HK-2 (cell line): Measurements from ENCODE around the gene SOX13.

ENCODE experiments used
- DNase-seq: peaks from one replicate; pipeline ENCODE4 v3.0.0-alpha.2; 2018; ENCODE audit not compliant: unreplicated experiment

Gene SOX13

DNA sequence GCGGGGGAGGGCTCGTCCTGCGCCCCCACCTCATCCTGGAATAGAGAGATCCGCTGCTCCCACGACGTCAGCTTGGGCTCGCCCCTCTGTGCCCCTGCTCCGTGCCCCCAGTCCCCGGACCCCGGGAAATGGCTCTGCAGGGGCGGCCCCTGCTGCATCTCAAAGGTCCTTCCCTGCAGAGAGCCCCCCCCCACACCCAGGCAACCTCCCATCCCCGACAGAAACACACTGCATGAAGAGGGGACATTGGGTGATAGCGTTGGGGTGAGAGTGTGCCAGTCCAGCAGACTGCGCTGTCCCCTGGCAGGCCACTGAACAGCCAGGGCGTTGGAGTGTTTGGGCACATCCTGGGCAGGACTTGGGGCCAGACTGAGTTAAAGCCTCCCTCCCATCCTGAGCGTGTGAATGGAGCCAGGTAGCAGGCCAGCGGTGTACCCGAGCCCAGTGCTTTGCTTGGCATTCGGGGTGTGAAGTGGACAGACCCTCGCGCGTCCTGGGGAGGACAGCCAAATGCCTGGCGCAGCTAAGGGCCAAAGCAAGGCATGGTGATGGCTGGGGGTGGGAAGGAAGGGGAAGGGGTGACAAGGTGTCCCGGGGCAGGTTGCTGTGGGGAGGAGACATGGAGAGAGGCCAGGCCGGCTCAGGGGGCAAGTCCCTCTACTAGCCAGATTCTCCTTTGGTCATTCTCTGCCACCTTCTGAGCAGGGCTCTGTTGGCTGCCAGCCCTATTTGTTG, 79.6 kb downstream of the SOX13 start:
- no peak for DNase-seq

DNA sequence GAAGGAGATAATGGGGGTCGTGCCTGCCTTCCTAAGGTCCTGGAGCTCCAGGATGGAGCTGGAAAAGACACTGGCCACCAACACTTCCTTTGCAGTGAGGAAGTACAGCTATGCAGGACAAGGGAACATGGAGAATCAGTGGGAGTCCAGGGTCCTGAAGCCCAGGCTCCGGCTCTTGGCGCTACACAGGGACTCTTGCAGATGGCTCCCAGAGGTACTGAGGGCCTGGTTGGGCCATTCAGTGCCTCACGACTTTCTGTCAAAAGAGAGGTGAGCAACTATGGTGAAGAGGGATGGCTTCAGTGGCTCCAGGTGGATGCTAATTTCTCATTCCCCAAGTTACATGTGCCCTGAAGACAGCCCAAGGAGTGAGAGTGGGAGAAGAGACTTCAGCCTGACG, 80.8 kb downstream of the SOX13 start:
- DNase-seq = no peak

- no peak for DNase-seq
Observed at GRCh38 chr1:204154568-204155255, 81.8 kb downstream of the SOX13 start.

GRCh38 chr1:204155881-204156280, 83.0 kb downstream of the SOX13 start:
- no peak for DNase-seq

- DNase-seq = no peak
Observed at GRCh38 chr1:204157962-204158361, 85.0 kb downstream of the SOX13 start.

GRCh38 chr1:204161609-204162493, 88.9 kb downstream of the SOX13 start:
- DNase-seq = no peak

- DNase-seq = peak; percentile 94
Observed at GRCh38 chr1:204162494-204163074, 89.7 kb downstream of the SOX13 start.

DNA sequence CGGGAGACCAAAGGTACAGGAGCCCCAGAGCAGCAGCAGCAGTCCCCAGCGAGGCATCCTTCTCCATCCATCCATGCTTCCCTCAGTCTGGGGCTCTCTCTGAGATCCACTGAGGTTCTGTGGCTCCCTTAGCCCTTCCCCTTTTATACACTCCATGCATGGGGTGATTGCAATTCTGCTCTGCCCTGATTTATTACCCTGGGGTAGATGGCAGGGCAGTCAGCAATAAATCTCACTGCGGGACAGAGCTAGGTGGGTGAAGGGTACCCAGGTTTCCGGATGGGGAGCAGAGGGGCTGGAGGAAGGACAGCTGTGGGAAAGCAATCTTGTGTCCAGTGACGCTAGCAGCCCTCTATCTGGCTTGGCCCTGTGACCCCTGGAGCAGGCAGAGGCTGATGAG, 93.3 kb downstream of the SOX13 start, which contains the start of gene REN:
REN (minus strand) TSS at position 119 of the 400 bp plus-strand sequence; CDS start at position 75, 44 bp downstream.
- DNase-seq = no peak

DNA sequence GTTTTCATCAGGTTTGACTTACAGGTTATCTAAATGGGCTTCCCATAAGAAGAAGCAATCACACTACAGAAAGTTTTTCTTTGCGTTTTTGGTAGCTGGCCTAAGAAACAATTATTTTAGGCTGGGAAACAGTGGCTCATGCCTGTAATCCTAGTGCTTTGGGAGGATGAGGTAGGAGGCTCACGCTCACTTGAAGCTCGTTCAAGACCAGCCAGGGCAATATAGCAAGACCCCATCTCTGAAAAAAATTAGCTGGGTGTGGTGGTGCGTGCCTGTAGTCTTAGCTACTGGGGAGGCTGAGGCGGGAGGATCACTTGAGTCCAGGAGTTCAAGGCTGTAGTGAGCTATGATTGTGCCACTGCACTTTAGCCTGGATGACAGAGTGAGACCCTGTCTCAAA, 94.8 kb downstream of the SOX13 start:
- DNase-seq = no peak

- no peak for DNase-seq
Observed at GRCh38 chr1:204169858-204170257, 96.9 kb downstream of the SOX13 start.

DNA sequence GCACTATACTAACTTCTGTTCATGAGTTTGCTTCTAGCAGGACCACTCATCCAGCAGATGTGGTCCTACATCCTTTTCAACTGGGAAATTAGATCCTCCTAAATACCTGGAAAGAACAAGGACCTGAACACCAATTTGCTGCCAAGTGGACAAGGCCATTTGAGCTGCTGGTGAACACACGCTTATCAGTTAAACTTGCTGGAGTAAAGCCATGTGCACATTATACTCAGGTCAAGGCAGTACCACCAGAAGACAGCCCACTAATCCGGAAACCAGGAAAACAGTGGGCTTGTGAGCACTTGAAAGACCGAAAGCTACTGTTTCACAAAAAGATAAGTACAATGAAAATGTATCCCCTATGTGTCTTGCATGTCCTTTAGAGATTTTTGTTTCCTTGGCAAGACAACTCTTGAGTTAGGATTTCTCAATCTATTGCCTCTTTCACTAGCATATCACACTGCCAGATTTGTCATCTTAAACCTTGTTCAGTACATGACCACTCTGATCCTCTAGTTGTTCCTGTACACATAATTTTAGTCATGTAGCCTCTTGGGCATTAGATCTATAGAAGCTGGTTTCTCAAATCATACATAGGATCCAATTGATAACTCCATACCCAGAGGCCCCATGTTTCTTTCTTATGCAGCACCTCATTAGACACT, 97.7 kb downstream of the SOX13 start:
- no peak for DNase-seq

GRCh38 chr1:204171751-204172178, 98.8 kb downstream of the SOX13 start:
- no peak for DNase-seq

GRCh38 chr1:204172404-204173029, 99.6 kb downstream of the SOX13 start:
- no peak for DNase-seq

- no peak for DNase-seq
Observed at GRCh38 chr1:204174958-204175357, 102.0 kb downstream of the SOX13 start.

DNA sequence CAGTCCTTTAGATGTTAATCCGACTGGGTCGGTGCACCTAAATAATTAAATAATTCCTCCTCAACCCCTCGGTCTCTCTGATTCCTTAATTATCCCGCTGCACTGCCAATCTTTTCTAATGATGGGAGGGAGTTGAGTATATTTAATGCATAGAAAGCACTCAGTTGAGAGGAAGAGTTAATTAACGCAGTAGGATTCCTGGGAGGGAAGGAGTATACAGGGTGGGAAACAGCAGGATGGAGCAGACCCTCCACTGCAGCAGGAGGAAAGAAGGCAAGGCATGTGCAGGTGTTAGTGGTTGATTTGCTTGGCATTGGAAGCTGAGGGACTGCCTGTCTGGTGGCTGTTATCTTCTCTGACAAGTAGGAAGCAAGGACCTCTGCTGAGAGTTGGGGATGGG, 103.1 kb downstream of the SOX13 start:
- no peak for DNase-seq

DNA sequence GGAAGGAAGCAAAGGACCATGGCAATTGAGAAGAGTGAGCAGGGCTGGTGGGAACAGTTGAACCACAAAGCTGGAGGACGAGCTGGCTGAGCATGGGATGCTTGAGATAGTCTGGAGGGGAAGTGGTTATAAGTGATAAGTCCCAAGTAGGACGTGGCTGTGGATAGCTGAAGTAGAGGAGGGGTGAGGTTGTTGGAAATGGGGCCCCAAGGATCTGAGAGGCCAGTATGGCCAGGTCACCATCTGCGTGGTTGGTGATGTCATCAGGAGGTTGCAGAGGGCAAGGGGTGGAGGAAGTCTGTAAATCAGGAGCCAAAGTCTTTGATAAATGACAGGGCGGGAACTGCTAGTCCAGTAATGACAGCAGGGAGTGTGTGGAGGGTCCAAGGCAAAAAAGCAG, 104.2 kb downstream of the SOX13 start:
- DNase-seq = no peak
